Right lobe of liver (tissue), 4 donors: ENCODE results near the gene RTL1.

Experiments used
- CTCF ChIP-seq, 4 donors: fragments of 200-600 bp in 3 of 4; fragments of 450-650 bp in 1 of 4; IDR thresholded peaks; one replicate each; pipeline versions ENCODE4 v1.5.1 to v1.8.0; 2016 to 2022; ENCODE audit warnings: antibody characterized with exemption in 4 of 4, mild to moderate bottlenecking in 2 of 4
- POLR2A ChIP-seq: fragments of 450-650 bp; IDR thresholded peaks from one replicate; pipeline ENCODE4 v1.6.1; 2017; ENCODE audit warnings: antibody characterized with exemption, mild to moderate bottlenecking
- donor health status: DM: no; HTN: no; CAD: no.
- donor health status: DM: no; HTN: no; CAD: no.
- donor health status: DM: no; HTN: yes; CAD: no.

GRCh38 chr14:100894416-100894815 is 9.1 kb downstream of the RTL1 start:
- no peak for TF ChIP-seq CTCF (IDR thresholded peaks at IDR 0.05)
- no peak for TF ChIP-seq POLR2A
